Neural cell (in vitro differentiated cells): Measurements from ENCODE around the gene TMEM61. TPM values are rescaled to one million over a fixed set of nuclear protein-coding genes. Genes with fewer than 3 reads are reported as not detected.

Experiments
- H2AFZ ChIP-seq: fragments of 200-600, 300-800 bp; sonication (generic), shearing (Covaris generic); 2 replicates; pipeline ENCODE4 v1.6.0; 2014; ENCODE audit warnings: low read depth, mild to moderate bottlenecking, antibody characterized with exemption, low read length, moderate library complexity
- H3F3A ChIP-seq: fragments of 200-600 bp; shearing (Covaris generic); 2 replicates; pipeline ENCODE4 v1.6.1; 2016; ENCODE audit warnings: mild to moderate bottlenecking, moderate library complexity, mixed read lengths, antibody characterized with exemption, low read length; ENCODE audit not compliant: insufficient read depth, poor library complexity, severe bottlenecking
- H3K27ac ChIP-seq: fragments of 200-600, 300-800 bp; sonication (generic), shearing (Covaris generic); 2 replicates; pipeline ENCODE4 v1.5.1; 2014; ENCODE audit warnings: mild to moderate bottlenecking, low read length, moderate library complexity
- H3K27me3 ChIP-seq: fragments of 300-800, 200-600 bp; sonication (generic), shearing (Covaris generic); 2 replicates; pipeline ENCODE4 v1.6.0; 2014; ENCODE audit warnings: mild to moderate bottlenecking, low read depth, low read length, moderate library complexity; ENCODE audit not compliant: insufficient read depth
- H3K36me3 ChIP-seq: fragments of 300-800, 200-600 bp; sonication (generic), shearing (Covaris generic); 2 replicates; pipeline ENCODE4 v1.5.1; 2014; ENCODE audit warnings: mild to moderate bottlenecking, antibody characterized with exemption, low read length, moderate library complexity; ENCODE audit not compliant: insufficient read depth
- H3K4me2 ChIP-seq: fragments of 300-800, 200-600 bp; sonication (generic), shearing (Covaris generic); 2 replicates; pipeline ENCODE4 v1.6.0; 2014; ENCODE audit warnings: mild to moderate bottlenecking, low read length
- H3K4me3 ChIP-seq: fragments of 300-800, 200-600 bp; sonication (generic), shearing (Covaris generic); 2 replicates; pipeline ENCODE4 v1.5.1; 2014; ENCODE audit warnings: mild to moderate bottlenecking, low read length, moderate library complexity
- H3K79me2 ChIP-seq: fragments of 200-600 bp; shearing (Covaris generic); replicated peaks from 2 replicates; pipeline ENCODE4 v1.6.0; 2014; ENCODE audit warnings: mild to moderate bottlenecking, low read length, moderate library complexity; ENCODE audit not compliant: insufficient read depth
- H3K9ac ChIP-seq: fragments of 300-800, 200-600 bp; sonication (generic), shearing (Covaris generic); 2 replicates; pipeline ENCODE4 v1.6.1; 2016; ENCODE audit warnings: mild to moderate bottlenecking, low read length, mixed read lengths
- H3K9me2 ChIP-seq: fragments of 200-600 bp; shearing (Covaris generic); 2 replicates; pipeline ENCODE4 v1.6.1; 2016; ENCODE audit warnings: mild to moderate bottlenecking, low read length, mixed read lengths; ENCODE audit not compliant: insufficient read depth
- H3K9me3 ChIP-seq: fragments of 200-600, 300-800 bp; sonication (generic), shearing (Covaris generic); 2 replicates; pipeline ENCODE4 v1.6.1; 2016; ENCODE audit warnings: mild to moderate bottlenecking, mixed run types, low read length, moderate library complexity, mixed read lengths
- H4K20me1 ChIP-seq: fragments of 200-600 bp; shearing (Covaris generic); 2 replicates; pipeline ENCODE4 v1.6.1; 2016; ENCODE audit warnings: mild to moderate bottlenecking, mixed run types; ENCODE audit not compliant: insufficient read depth
- CTCF ChIP-seq: fragments of 450-650 bp; IDR thresholded peaks from 2 replicates; pipeline ENCODE4 v1.5.1; 2014; ENCODE audit warnings: antibody characterized with exemption, mild to moderate bottlenecking, moderate library complexity; ENCODE audit not compliant: poor library complexity, severe bottlenecking
- EP300 ChIP-seq: fragments of 450-650 bp; conservative IDR thresholded peaks from 2 replicates; pipeline ENCODE4 v1.6.1; 2014; ENCODE audit warnings: antibody characterized with exemption, mild to moderate bottlenecking, moderate library complexity; ENCODE audit not compliant: poor library complexity, severe bottlenecking
- EZH2 ChIP-seq: fragments of 200-600, 300-800 bp; shearing (Covaris generic), sonication (generic); IDR thresholded peaks from 2 replicates; pipeline ENCODE4 v1.6.1; 2014; ENCODE audit warnings: antibody characterized with exemption, low read length, borderline replicate concordance, mild to moderate bottlenecking; ENCODE audit not compliant: insufficient read depth, poor library complexity, severe bottlenecking
- MXI1 ChIP-seq: fragments of 450-650 bp; conservative IDR thresholded peaks from 2 replicates; pipeline ENCODE4 v1.6.1; 2014; ENCODE audit warnings: antibody characterized with exemption, mild to moderate bottlenecking; ENCODE audit not compliant: poor library complexity, severe bottlenecking
- POLR2AphosphoS5 ChIP-seq: IDR thresholded peaks from 2 replicates; pipeline ENCODE4 v1.6.1; 2012
- RAD21 ChIP-seq: fragments of 450-650 bp; conservative IDR thresholded peaks from 2 replicates; pipeline ENCODE4 v1.6.1; 2014; ENCODE audit warnings: antibody characterized with exemption, mild to moderate bottlenecking, moderate library complexity
- REST ChIP-seq: IDR thresholded peaks from 2 replicates; pipeline ENCODE4 v1.6.1; 2012; ENCODE audit warnings: borderline replicate concordance
- SMC3 ChIP-seq: fragments of 450-650 bp; conservative IDR thresholded peaks from 2 replicates; pipeline ENCODE4 v1.6.1; 2014; ENCODE audit warnings: antibody characterized with exemption, mild to moderate bottlenecking, moderate library complexity; ENCODE audit not compliant: poor library complexity
- TAF1 ChIP-seq: IDR thresholded peaks from 2 replicates; pipeline ENCODE4 v1.6.1; 2012; ENCODE audit warnings: low read depth
- polyA plus RNA-seq: library from polyadenylated mRNA; depleted of rRNA; stranded (reverse); fragments of >200 nt; gene quantifications from 2 replicates; pipeline ENCODE4 v1.2.3, GENCODE V29; 2014

The TMEM61 gene
- polyA plus RNA-seq, 1 donor from 2014 or later: not detected

- TF ChIP-seq RAD21 (no peak), TAF1 (no peak), EP300 (no peak), REST (no peak), POLR2AphosphoS5 (no peak), MXI1 (no peak), SMC3 (no peak), EZH2 (no peak), CTCF (no peak)
- H2AFZ ChIP-seq: no peak overlapping the region
- H3K9me3 ChIP-seq: no peaks in the 10 kb centered on the region
- no peaks in the 10 kb centered on the region for H3K36me3 ChIP-seq
- H3K79me2 ChIP-seq: no peaks in the 10 kb centered on the region
- no peak overlapping the region for H3K9ac ChIP-seq
- no peaks in the 10 kb centered on the region for H3K9me2 ChIP-seq
- H3F3A ChIP-seq: no peaks in the 10 kb centered on the region
- H4K20me1 ChIP-seq: no peaks in the 10 kb centered on the region
- peaks cover 14% of the 10 kb centered on the region for H3K27me3 ChIP-seq
- H3K4me2 ChIP-seq: no peak overlapping the region
- no peak overlapping the region for H3K4me3 ChIP-seq
- H3K27ac ChIP-seq: no peak overlapping the region
These were observed 22.3 kb downstream of the TMEM61 start for GRCh38 chr1:55002686-55003085.

GRCh38 chr1:55005351-55006140 lies 25.1 kb downstream of the TMEM61 start:
- Histone ChIP-seq H3K27me3 (no peaks in the 10 kb centered on the region), H4K20me1 (no peaks in the 10 kb centered on the region), H3K27ac (no peak overlapping the region), H3K9ac (no peak overlapping the region), H3K9me3 (no peaks in the 10 kb centered on the region), H3F3A (no peaks in the 10 kb centered on the region), H3K4me2 (no peak overlapping the region), H3K9me2 (no peaks in the 10 kb centered on the region), H3K4me3 (no peak overlapping the region), H3K79me2 (no peaks in the 10 kb centered on the region), H3K36me3 (no peaks in the 10 kb centered on the region), H2AFZ (no peak overlapping the region)
- no peak for TF ChIP-seq TAF1
- TF ChIP-seq SMC3: no peak
- no peak for TF ChIP-seq REST
